ENCODE data around the gene PSMC6. TPM values are rescaled to one million over a fixed set of nuclear protein-coding genes. Genes with fewer than 3 reads are reported as not detected.

Gene PSMC6
- total RNA-seq, 3 donors from 2014 or later, result 68.1 to 70.3 (median 69.7) TPM

GRCh38 chr14:52776816-52777215 lies 69.8 kb downstream of the PSMC6 start:
- intact Hi-C loops (cut with DNase I, micrococcal nuclease), result no loop called here
- no peaks in the 10 kb centered on the region for H3K9me3 ChIP-seq
- no peak overlapping the region for H3K4me3 ChIP-seq
- TF ChIP-seq CTCF (IDR thresholded peaks at IDR 0.05), result no peak
- H3K4me1 ChIP-seq (ENCODE audit: low read depth), result no peaks in the 10 kb centered on the region
- no peaks in the 10 kb centered on the region for H3K36me3 ChIP-seq (ENCODE audit: low read depth)
- ATAC-seq, result no peak
- DNase-seq, result no peak

Other genes with a start within 250 kb of the PSMC6 start
- 10 to 100 TPM in 1 of 3 donors, 1 to 10 TPM in 2; 8.6 to 10.3 (median 9.7) TPM for gene TXNDC16, start 154.7 kb upstream of the PSMC6 start, total RNA-seq
- under 1 TPM; 0.43 to 0.82 (median 0.51) TPM for gene GPR137C, start 154.4 kb upstream of the PSMC6 start, total RNA-seq
- 10 to 100 TPM; 45.1 to 67.5 (median 55.4) TPM for gene ERO1A, start 11.6 kb upstream of the PSMC6 start, total RNA-seq
- 10 to 100 TPM in 1 of 3 donors, 1 to 10 TPM in 2; 8.1 to 14.4 (median 9.5) TPM for gene STYX, start 23.0 kb downstream of the PSMC6 start, total RNA-seq
- 10 to 100 TPM; 19.9 to 33.1 (median 21.4) TPM for gene GNPNAT1, start 84.4 kb downstream of the PSMC6 start, total RNA-seq
- 100 to 1,000 TPM in 1 of 3 donors, 10 to 100 TPM in 1, 1 to 10 TPM in 1; 6.9 to 228 (median 22.9) TPM for gene FERMT2, start 243.8 kb downstream of the PSMC6 start, total RNA-seq